ENCODE data around the gene RPRD1B. TPM values are rescaled to one million over a fixed set of nuclear protein-coding genes. Genes with fewer than 3 reads are reported as not detected.

The RPRD1B gene
- total and polyA plus RNA-seq, 2 of the 8 experiments (the other 6 are each of a cell fraction or from before 2014, with no cell fraction given) = 10.3 to 20.9 TPM

DNA sequence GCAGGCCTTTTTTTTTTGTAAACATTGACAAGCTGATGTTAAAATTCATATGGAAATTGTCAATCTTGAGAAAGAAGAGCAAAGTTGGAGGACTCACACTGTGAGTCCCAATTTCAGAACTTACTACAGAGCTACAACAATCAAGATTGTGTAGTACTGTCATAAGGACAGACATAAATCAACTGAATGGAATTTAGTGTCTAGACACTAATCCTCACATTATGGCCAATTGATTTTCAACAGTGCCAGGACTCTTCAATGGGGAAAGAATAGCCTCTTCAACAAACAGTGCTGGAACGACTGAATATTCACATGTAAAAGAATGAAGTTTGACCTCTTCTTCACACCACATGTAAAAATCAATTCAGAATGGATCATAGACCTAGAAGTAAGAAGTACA is 70.7 kb downstream of the RPRD1B start:
- H2BK5ac ChIP-seq (ENCODE audit: low read depth, low read length) = no peak overlapping the region
- no peak overlapping the region for H2AFZ ChIP-seq (ENCODE audit: low read length)
- no peaks in the 10 kb centered on the region for H3K79me2 ChIP-seq (ENCODE audit: control insufficient read depth in 1 of 2, insufficient read depth in 2 of 2, low read length in 2 of 2)
- H3K4me1 ChIP-seq (replicated peaks in 1 of 4; ENCODE audit: control insufficient read depth in 3 of 4, insufficient read depth in 4 of 4, low read length in 3 of 4) = no peaks in the 10 kb centered on the region
- no peak overlapping the region for H3K4me3 ChIP-seq (ENCODE audit: extremely low read depth in 1 of 4, insufficient read depth in 2 of 4, low read depth in 3 of 4, low read length in 4 of 4)
- no peak overlapping the region for H2BK20ac ChIP-seq (ENCODE audit: low read length)
- WGBS, 2 experiments (ENCODE audit: extremely low coverage in 1 of 2, insufficient coverage in 1 of 2, insufficient read length in 1 of 2, insufficient replicate concordance in 2 of 2, low coverage in 1 of 2, low lambda C conversion rate in 2 of 2, missing lambda C conversion rate in 1 of 2) = 72% methylated on average over 1 of the region's 1 CpG; no CpG with 5 or more reads in 1 of the 2 experiments
- H3K4me2 ChIP-seq (ENCODE audit: insufficient read depth in 1 of 2, low read depth in 2 of 2, low read length in 2 of 2) = no peak overlapping the region
- no peak overlapping the region for H4K5ac ChIP-seq (ENCODE audit: insufficient read length, low read depth, low read length)
- no peak overlapping the region for H3K14ac ChIP-seq (ENCODE audit: insufficient read length)
- no peak overlapping the region for H3K23ac ChIP-seq (ENCODE audit: insufficient read length)
- CTCF ChIA-PET (ENCODE audit: partially characterized antibody) = interaction anchor here (0.9 kb wide), 1 partner anchor 27 kb away, joined by 3 read pairs; no protein-coding TSS in a partner anchor
- no peak overlapping the region for H3K56ac ChIP-seq (replicated peaks; ENCODE audit: insufficient read length, low read depth, low read length)
- no peak overlapping the region for H3K27ac ChIP-seq (ENCODE audit: low read depth, low read length)
- H2BK120ac ChIP-seq (replicated peaks; ENCODE audit: low read depth, low read length) = no peak overlapping the region
- H2AK5ac ChIP-seq (ENCODE audit: low read depth, low read length) = no peak overlapping the region
- no peak overlapping the region for H3K4ac ChIP-seq (replicated peaks; ENCODE audit: insufficient read length, low read depth, low read length)
- no peak overlapping the region for H2BK15ac ChIP-seq (ENCODE audit: low read length)
- H4K91ac ChIP-seq (replicated peaks; ENCODE audit: insufficient read length, low read length) = no peak overlapping the region
- no peaks in the 10 kb centered on the region for H3K27me3 ChIP-seq (replicated peaks in 1 of 4; ENCODE audit: control insufficient read depth in 3 of 4, extremely low read depth in 1 of 4, insufficient read depth in 3 of 4, low read length in 3 of 4)
- DNase-seq (ENCODE audit: low read depth in 1 of 2, low spot score in 2 of 2) = no peak
- TF ChIP-seq TCF12 (IDR thresholded peaks at IDR 0.05; ENCODE audit: low read depth, low read length) (no peak), TAF7 (optimal IDR thresholded peaks at IDR 0.05; ENCODE audit: borderline replicate concordance, low read depth, low read length) (no peak), SRF (IDR thresholded peaks at IDR 0.05; ENCODE audit: low read depth, low read length) (no peak), POLR2AphosphoS5 (IDR thresholded peaks at IDR 0.05; ENCODE audit: low read depth, low read length) (no peak), CHD2 (IDR thresholded peaks at IDR 0.05; ENCODE audit: low read length) (no peak), GABPA (IDR thresholded peaks at IDR 0.05; ENCODE audit: borderline replicate concordance, insufficient read depth, low read length) (no peak), KDM1A (IDR thresholded peaks at IDR 0.05; ENCODE audit: borderline replicate concordance, low read length) (no peak), TEAD4 (IDR thresholded peaks at IDR 0.05; ENCODE audit: low read depth, low read length) (no peak), SIX5 (IDR thresholded peaks at IDR 0.05; ENCODE audit: low read depth, low read length) (no peak)
- TF ChIP-seq, protein P1, sequence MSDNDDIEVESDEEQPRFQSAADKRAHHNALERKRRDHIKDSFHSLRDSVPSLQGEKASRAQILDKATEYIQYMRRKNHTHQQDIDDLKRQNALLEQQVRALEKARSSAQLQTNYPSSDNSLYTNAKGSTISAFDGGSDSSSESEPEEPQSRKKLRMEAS (IDR thresholded peaks at IDR 0.05) = no peak
- H3K36me3 ChIP-seq (ENCODE audit: control insufficient read depth in 2 of 4, insufficient read depth in 4 of 4, low read length in 3 of 4) = no peaks in the 10 kb centered on the region
- H3K18ac ChIP-seq (ENCODE audit: extremely low read depth, low read length) = no peak overlapping the region
- no peaks in the 10 kb centered on the region for H3K9me3 ChIP-seq (ENCODE audit: insufficient read depth in 2 of 2, low read depth in 1 of 2, low read length in 1 of 2)
- H3K9ac ChIP-seq (replicated peaks in 1 of 4; ENCODE audit: extremely low read depth in 1 of 4, low read depth in 3 of 4, low read length in 3 of 4) = no peak overlapping the region
- H2BK12ac ChIP-seq (ENCODE audit: low read depth, low read length) = no peak overlapping the region
- no peaks in the 10 kb centered on the region for H3K23me2 ChIP-seq (ENCODE audit: low read depth, low read length)
- H4K20me1 ChIP-seq (replicated peaks in 1 of 2; ENCODE audit: control insufficient read depth in 1 of 2, insufficient read depth in 2 of 2, low read length in 2 of 2) = no peaks in the 10 kb centered on the region
- no peaks in the 10 kb centered on the region for H3K79me1 ChIP-seq (ENCODE audit: low read depth, low read length)
- POLR2A ChIA-PET (ENCODE audit: partially characterized antibody) = no interaction called here
- no peak for FAIRE-seq
- no peak overlapping the region for H4K8ac ChIP-seq (ENCODE audit: extremely low read depth, insufficient read depth, low read length)
